Measurements from ENCODE around the gene MTA1.

The MTA1 gene

GRCh38 chr14:105498430-105499255, 79.0 kb downstream of the MTA1 start:
- DNase-seq (ENCODE audit: low read depth in 2 of 2) = no peak

- DNase-seq (ENCODE audit: low read depth in 2 of 2) = no peak
Observed at GRCh38 chr14:105499256-105500035, 79.8 kb downstream of the MTA1 start.

DNA sequence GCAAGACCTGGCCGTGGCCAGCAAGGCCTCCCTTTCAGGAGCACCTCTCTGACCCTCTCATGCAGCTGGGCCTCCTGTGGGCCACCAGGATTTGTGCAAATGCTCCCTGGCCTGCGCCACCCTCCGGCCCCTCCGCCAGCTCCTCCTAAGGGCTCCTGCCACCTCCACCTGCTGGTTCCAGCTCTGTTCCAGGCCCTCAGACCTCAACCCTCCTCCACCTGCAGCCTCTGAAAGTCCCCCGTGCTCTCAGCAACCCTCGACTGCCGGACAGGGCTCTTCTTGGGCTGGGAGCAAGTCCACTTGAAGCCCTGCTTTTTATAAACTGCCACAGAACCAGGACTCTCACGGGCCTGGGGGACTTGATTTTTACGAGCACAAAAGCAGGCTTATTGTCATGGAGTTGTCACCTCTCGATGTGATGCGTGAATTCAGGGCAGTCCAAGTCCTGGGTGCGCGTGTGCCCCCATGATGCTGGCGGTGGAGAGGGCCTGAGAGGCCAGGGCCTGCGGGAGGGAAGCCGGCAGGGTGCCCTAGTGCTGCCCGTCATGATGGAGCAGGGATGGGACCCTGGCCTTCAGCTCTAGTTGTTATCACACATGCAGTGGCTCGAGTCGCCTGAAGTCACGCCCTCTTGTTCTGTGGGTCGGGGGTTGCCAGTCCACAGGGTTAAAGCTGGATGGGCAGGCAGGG, 80.6 kb downstream of the MTA1 start:
- no peak for DNase-seq (ENCODE audit: low read depth in 2 of 2)

DNA sequence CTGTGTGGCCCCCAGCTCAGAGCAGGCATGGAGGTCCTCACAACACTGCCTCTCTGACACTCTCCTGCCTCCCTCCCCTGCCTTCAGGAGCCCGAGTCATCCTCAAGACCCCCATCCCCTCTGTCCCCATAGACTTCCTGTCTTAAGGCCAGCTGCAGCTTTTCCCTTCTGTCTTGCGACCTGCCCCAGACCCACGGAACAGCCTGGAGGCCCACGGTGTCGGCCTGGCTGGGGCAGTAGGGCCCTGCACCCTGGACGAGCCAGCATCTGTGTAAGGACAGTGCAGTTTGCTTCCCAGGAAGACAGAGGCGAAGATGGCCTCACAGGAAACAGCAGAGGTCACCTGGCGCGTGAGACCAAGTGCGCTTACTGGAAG, 81.1 kb downstream of the MTA1 start:
- DNase-seq (ENCODE audit: low read depth in 2 of 2) = no peak

DNA sequence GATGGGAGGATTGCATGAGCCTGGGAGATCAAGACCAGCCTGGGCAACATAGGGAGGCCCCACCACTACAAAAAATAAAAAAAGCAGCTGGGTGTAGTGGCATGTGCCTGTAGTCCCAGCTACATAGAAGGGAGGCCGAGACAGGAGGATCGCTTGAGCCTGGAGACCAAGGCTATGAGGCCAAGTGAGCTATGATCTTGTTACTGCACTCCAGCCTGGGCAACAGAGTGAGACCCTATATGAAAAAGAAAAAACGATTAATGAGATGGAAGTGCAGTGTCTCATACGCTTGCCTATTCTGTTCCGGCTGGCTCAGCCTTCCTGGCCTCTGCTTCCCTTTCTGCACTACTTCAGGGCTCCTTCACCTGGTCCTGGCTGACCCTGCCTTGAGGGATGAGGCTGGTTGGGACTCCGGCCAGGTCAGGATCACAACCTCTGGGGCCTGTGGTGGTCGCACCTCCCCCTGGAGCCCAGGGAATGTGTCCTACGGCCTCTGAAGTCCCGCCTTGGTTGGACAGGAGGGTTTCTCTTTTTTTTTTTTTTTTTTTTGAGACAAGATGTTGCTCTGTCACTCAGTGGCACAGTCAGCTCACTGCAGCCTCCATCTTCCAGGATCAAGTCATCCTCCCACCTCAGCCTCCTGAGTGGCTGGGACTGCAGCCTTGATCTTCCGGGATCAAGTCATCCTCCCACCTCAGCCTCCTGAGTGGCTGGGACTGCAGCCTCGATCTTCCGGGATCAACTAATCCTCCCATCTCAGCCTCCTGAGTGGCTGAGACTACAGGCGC, 82.1 kb downstream of the MTA1 start:
- no peak for DNase-seq (ENCODE audit: low read depth in 2 of 2)

GRCh38 chr14:105502446-105503295, 83.0 kb downstream of the MTA1 start:
- DNase-seq (ENCODE audit: low read depth in 2 of 2) = no peak

DNA sequence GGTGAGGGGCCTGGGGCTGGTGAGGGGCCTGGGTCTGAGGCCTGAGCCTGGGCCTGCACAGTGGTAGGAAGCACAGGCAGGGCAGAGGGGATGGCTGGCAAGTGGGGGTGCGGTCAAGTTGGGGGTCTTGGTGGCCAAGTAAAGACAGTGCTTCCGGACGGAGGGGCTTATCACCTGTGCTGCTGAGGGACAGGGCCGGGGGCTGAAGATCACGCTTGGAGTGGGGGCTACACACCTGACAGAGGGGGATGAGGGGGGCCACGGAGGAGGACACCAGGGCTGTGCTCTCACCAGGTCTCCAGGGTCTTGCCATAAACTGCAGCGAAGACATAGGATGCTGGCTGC, 83.6 kb downstream of the MTA1 start:
- DNase-seq (ENCODE audit: low read depth in 2 of 2) = no peak

- no peak for DNase-seq (ENCODE audit: low read depth in 2 of 2)
Observed at GRCh38 chr14:105503935-105504692, 84.5 kb downstream of the MTA1 start.

DNA sequence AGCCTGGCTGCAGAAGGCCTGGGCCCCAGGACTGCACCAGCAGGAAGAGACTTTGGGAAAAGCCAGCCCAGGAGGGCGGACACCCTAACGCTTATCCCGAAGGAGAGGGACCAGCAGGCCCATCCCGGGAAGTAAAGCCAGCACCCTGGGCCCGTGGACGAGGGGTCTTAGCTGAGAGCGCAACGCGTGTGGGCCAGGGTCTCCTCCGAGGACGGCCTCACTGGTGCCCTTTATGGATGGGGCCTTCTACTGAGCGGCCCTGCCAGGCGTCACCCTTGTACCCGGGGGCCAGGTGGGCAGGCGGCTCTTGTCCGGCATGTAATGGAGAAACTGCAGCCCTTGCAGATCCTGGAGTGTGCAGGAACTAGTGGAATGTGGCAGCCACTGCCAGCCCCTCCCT, 85.5 kb downstream of the MTA1 start:
- no peak for DNase-seq (ENCODE audit: low read depth in 2 of 2)

DNA sequence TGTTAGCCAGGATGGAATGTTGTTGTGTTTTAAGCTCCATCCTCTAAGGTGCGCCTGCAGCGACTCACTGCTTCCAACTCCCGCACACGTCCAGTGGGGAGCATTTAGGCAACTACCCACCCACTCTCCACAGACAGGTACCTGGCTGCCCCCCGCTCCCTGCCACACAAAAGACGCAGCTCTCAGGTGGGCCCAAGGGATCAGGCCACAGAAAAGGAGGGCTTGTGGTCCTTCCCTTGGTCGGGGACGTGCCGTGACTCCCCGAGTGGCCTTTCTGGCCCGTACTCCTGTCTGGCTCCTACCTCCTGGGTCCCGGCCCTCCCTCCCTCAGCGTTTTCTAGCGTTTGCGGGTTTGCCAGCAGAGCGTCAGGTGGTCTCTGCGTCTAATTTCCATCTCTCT, 87.6 kb downstream of the MTA1 start:
- no peak for DNase-seq (ENCODE audit: low read depth in 2 of 2)

DNA sequence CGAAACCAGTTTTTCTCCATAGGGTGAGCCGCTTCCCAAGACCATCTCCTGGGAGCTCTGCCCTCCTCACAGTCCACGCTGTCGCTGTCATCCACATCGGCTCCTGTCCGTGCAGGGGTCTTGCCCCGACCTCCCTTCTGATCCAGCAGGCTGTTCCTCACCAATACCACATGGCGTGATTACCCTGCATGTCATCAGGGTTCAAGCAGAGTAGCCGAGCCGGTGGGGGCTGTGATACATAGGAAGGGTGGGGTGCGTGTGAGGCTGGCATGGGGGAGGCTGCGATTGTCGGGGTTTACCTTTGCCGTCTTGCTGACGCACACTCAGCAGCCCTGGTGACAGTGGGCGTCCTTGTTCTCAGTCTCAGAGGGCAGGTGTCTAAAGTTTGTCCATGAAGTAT, 88.4 kb downstream of the MTA1 start:
- no peak for DNase-seq (ENCODE audit: low read depth in 2 of 2)

- no peak for DNase-seq (ENCODE audit: low read depth in 2 of 2)
Observed at GRCh38 chr14:105508601-105509000, 89.0 kb downstream of the MTA1 start.

DNA sequence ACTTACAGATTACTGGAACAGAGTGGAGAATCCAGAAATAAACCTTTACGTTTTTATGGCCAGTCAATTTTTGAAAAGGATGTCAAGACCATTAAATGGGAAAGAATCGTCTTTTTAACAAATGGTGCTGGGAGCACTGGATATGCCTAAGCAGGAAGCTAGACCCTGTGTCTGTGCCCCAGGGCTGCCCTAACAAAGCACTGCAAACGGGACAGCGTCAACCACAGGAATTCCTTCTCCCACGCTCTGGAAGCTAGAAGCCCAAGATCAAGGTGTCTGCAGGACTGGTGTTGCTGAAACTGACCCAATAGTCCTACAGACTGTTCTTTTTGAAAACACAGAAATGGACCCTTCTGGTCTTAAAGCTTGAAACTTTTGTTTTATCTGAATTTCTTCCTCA, 97.5 kb downstream of the MTA1 start:
- DNase-seq (ENCODE audit: low read depth in 2 of 2) = no peak

GRCh38 chr14:105519946-105520698, 100.5 kb downstream of the MTA1 start:
- DNase-seq (ENCODE audit: low read depth in 2 of 2) = no peak
